VCaP (cell line): ENCODE results near the gene DDX18.

Experiments used
- H3K27ac ChIP-seq: fragments of 450-650 bp; 2 replicates; pipeline ENCODE4 v1.5.1; 2017
- CTCF ChIP-seq: fragments of 450-650 bp; conservative IDR thresholded peaks from 2 replicates; pipeline ENCODE4 v1.5.1; 2017; ENCODE audit warnings: mild to moderate bottlenecking, moderate library complexity

The DDX18 gene

GRCh38 chr2:117859924-117860647 lies 45.6 kb downstream of the DDX18 start:
- no peak overlapping the region for H3K27ac ChIP-seq
- TF ChIP-seq CTCF: no peak

DNA sequence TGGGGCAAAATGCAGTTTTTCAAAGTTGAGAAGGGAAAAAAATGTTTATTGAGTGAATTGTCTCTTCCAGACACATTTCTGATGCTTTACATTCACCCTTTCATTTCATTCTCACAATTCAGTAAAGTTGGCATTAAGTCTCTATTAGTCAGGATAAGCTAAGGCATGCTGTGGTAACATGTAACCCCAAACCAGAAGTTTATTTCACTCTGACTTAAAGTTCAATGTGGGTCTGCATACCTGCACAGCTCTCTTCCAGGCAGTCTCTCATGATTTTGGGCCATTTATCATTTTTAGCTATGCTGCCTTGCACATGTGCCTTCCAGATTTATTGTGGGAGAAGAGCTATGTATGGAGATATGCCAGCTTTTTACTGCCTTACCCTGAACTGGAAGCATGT lies 48.0 kb downstream of the DDX18 start:
- TF ChIP-seq CTCF: no peak
- no peak overlapping the region for H3K27ac ChIP-seq

- H3K27ac ChIP-seq: no peak overlapping the region
- TF ChIP-seq CTCF: no peak
Observed at GRCh38 chr2:117875786-117876185, 61.3 kb downstream of the DDX18 start.

DNA sequence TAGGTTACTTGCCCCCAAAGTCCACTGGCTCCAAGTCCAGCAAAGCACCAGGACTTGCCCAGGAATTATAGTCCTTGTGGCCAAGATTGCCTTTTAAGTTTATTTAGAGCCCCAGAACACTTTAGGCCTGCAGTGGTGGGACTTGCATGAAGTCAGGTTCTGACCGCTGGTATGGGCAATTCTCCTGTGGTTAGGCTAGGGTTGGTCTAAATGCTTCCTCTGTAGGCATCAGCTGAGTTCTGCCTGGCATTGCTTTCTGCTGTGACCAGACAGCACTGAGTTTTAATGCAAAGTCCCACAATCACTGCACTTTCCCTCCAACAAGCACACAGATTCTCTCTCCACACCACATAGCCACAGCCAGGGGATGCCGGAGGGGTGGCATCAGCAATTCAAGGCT lies 64.5 kb downstream of the DDX18 start:
- no peak overlapping the region for H3K27ac ChIP-seq
- TF ChIP-seq CTCF: no peak
